K562 (cell line): ENCODE results near the gene POMT1. TPM values are rescaled to one million over a fixed set of nuclear protein-coding genes. Genes with fewer than 3 reads are reported as not detected.

Experiments
- ELF2 ChIP-seq: fragments of 250-450 bp; sonication (Bioruptor Pico); IDR thresholded peaks from 2 replicates; pipeline ENCODE4 v1.5.0; 2021; ENCODE audit warnings: mild to moderate bottlenecking
- POLR2H ChIP-seq: IDR thresholded peaks from 2 replicates; pipeline ENCODE4 v1.6.1; 2016; ENCODE audit warnings: missing genetic modification characterization, low read depth, mild to moderate bottlenecking, control low read depth, missing compliant biosample characterization, moderate library complexity
- polyA plus RNA-seq, 8 experiments: library from polyadenylated mRNA; depleted of rRNA in 4 of 8; stranded (reverse) in 5 of 8; unstranded in 3 of 8; fragments of >200 nt; fragmentation: Nextera tagmentation in 2 of 8; fragmentation: Illumina TruSeq in 1 of 8; extraction: Ambion mirVana in 2 of 8; extraction: Trizol in 1 of 8; gene quantifications; 2 replicates each; pipeline versions ENCODE4 v1.2.1 to v1.2.3, GENCODE V29; 2011 to 2014; ENCODE audit warnings: inconsistent platforms in 1 of 8, missing spikeins in 1 of 8
- total RNA-seq, 7 experiments: library from RNA; depleted of rRNA in 6 of 7; stranded (reverse); fragments of >200 nt in 6 of 7; fragmentation: Illumina TruSeq in 2 of 7; extraction: Trizol in 2 of 7; gene quantifications; 2 replicates each; pipeline versions ENCODE4 v1.2.1 to v1.2.3, GENCODE V29; 2011 to 2021; ENCODE audit warnings: low replicate concordance in 1 of 7
- TF ChIP-seq, protein P1 (sequence below): fragments of 450-650 bp; IDR thresholded peaks from 2 replicates; pipeline ENCODE4 v1.6.1; 2017; ENCODE audit warnings: antibody characterized with exemption, mild to moderate bottlenecking
- TF ChIP-seq, protein P2 (sequence below): fragments of 250-450 bp; sonication (Bioruptor Pico); IDR thresholded peaks from 2 replicates; pipeline ENCODE4 v1.4.0; 2020; ENCODE audit warnings: mild to moderate bottlenecking
- TF ChIP-seq, protein P3 (sequence below): fragments of 450-650 bp; formaldehyde crosslinking; IDR thresholded peaks from 2 replicates; pipeline ENCODE4 v1.4.0; 2022; ENCODE audit warnings: mild to moderate bottlenecking, moderate library complexity
- TF ChIP-seq, protein P4 (sequence below), 2 experiments: fragments of 450-650 bp; IDR thresholded peaks; 2 replicates each; pipeline ENCODE4 v1.6.1; 2016
- TF ChIP-seq, protein P5 (sequence below): fragments of 200-800 bp; sonication (Bioruptor generic); IDR thresholded peaks from 2 replicates; pipeline ENCODE4 v1.6.1; 2017; ENCODE audit warnings: missing genetic modification characterization, missing compliant biosample characterization

POMT1 gene
- total and polyA plus RNA-seq, 9 of the 15 experiments (the other 6 are each of a cell fraction or from before 2014, with no cell fraction given), result 1.8 to 23.5 (median 14.6) TPM

DNA sequence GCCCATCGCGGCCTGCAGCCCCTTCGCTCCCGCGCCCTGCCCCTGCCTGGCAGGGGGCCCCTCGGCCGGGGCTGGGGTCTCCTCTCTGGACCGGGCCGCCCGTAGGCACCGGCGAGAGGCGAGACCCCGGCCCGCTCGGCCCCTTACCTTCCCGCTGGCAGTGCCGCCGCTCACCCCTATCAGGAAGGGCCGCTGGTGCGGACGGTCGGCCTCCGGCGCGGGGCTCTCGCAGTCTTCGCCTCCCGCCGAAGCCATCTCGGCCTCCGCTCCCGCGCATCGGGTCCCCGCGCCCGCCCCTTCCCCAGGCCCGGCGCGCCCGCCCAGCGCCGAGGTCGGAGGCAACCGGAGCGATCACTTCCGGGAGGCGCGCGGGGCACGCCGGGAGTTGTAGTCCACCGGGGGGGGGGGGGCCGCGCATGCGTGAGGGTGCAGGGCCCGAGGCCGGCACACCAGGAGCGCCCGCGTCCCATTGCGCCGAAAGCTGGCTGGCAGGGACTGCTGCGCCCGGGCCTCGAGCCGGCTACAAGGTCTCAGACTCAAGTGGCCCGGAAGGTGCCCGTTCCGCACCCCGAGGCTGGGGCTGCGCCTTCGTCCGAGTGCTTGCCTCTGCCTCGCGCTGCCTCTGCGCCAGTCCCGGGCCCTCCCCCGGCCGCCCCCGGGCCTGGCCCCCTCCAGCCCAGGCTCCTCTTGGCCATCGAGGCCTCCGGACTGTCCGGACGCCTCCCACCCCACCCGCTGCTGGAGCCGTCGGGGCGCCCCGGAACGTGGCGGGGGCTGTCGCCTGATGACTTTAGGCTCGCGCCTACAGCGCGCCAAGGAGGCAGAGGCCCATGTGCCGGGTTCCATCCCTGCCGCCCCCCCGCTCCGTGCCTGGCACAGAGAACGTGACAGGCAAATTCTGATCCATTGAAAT, 28.5 kb downstream of the POMT1 start, which contains the start of gene UCK1 (continued):
- TF ChIP-seq, protein P1, sequence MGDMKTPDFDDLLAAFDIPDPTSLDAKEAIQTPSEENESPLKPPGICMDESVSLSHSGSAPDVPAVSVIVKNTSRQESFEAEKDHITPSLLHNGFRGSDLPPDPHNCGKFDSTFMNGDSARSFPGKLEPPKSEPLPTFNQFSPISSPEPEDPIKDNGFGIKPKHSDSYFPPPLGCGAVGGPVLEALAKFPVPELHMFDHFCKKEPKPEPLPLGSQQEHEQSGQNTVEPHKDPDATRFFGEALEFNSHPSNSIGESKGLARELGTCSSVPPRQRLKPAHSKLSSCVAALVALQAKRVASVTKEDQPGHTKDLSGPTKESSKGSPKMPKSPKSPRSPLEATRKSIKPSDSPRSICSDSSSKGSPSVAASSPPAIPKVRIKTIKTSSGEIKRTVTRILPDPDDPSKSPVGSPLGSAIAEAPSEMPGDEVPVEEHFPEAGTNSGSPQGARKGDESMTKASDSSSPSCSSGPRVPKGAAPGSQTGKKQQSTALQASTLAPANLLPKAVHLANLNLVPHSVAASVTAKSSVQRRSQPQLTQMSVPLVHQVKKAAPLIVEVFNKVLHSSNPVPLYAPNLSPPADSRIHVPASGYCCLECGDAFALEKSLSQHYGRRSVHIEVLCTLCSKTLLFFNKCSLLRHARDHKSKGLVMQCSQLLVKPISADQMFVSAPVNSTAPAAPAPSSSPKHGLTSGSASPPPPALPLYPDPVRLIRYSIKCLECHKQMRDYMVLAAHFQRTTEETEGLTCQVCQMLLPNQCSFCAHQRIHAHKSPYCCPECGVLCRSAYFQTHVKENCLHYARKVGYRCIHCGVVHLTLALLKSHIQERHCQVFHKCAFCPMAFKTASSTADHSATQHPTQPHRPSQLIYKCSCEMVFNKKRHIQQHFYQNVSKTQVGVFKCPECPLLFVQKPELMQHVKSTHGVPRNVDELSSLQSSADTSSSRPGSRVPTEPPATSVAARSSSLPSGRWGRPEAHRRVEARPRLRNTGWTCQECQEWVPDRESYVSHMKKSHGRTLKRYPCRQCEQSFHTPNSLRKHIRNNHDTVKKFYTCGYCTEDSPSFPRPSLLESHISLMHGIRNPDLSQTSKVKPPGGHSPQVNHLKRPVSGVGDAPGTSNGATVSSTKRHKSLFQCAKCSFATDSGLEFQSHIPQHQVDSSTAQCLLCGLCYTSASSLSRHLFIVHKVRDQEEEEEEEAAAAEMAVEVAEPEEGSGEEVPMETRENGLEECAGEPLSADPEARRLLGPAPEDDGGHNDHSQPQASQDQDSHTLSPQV, result 0 out of 2 replicates have a peak, but pooled peaks have one; percentile 54
- TF ChIP-seq ELF2 (CRISPR knock-in tag) (0 out of 2 replicates have a peak, but pooled peaks have one; percentile 52), POLR2H (tag) (no peak)
- TF ChIP-seq, protein P2, sequence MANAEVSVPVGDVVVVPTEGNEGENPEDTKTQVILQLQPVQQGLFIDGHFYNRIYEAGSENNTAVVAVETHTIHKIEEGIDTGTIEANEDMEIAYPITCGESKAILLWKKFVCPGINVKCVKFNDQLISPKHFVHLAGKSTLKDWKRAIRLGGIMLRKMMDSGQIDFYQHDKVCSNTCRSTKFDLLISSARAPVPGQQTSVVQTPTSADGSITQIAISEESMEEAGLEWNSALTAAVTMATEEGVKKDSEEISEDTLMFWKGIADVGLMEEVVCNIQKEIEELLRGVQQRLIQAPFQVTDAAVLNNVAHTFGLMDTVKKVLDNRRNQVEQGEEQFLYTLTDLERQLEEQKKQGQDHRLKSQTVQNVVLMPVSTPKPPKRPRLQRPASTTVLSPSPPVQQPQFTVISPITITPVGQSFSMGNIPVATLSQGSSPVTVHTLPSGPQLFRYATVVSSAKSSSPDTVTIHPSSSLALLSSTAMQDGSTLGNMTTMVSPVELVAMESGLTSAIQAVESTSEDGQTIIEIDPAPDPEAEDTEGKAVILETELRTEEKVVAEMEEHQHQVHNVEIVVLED (CRISPR knock-in tag), result peak; percentile 80
- TF ChIP-seq, protein P3, sequence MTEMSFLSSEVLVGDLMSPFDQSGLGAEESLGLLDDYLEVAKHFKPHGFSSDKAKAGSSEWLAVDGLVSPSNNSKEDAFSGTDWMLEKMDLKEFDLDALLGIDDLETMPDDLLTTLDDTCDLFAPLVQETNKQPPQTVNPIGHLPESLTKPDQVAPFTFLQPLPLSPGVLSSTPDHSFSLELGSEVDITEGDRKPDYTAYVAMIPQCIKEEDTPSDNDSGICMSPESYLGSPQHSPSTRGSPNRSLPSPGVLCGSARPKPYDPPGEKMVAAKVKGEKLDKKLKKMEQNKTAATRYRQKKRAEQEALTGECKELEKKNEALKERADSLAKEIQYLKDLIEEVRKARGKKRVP (CRISPR knock-in tag), result no peak
- TF ChIP-seq, protein P4, sequence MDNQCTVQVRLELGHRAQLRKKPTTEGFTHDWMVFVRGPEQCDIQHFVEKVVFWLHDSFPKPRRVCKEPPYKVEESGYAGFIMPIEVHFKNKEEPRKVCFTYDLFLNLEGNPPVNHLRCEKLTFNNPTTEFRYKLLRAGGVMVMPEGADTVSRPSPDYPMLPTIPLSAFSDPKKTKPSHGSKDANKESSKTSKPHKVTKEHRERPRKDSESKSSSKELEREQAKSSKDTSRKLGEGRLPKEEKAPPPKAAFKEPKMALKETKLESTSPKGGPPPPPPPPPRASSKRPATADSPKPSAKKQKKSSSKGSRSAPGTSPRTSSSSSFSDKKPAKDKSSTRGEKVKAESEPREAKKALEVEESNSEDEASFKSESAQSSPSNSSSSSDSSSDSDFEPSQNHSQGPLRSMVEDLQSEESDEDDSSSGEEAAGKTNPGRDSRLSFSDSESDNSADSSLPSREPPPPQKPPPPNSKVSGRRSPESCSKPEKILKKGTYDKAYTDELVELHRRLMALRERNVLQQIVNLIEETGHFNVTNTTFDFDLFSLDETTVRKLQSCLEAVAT (IDR thresholded peaks at IDR 0.05), result 0 out of 4 replicates have a peak, but pooled peaks of 1 of the 2 experiments have one; percentile 31
- TF ChIP-seq, protein P5, sequence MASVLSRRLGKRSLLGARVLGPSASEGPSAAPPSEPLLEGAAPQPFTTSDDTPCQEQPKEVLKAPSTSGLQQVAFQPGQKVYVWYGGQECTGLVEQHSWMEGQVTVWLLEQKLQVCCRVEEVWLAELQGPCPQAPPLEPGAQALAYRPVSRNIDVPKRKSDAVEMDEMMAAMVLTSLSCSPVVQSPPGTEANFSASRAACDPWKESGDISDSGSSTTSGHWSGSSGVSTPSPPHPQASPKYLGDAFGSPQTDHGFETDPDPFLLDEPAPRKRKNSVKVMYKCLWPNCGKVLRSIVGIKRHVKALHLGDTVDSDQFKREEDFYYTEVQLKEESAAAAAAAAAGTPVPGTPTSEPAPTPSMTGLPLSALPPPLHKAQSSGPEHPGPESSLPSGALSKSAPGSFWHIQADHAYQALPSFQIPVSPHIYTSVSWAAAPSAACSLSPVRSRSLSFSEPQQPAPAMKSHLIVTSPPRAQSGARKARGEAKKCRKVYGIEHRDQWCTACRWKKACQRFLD (CRISPR knock-in tag), result no peak
